A673 (cell line): ENCODE data around the gene RHBDD3. TPM values are rescaled to one million over a fixed set of nuclear protein-coding genes. Genes with fewer than 3 reads are reported as not detected.

Experiments
- BruUV-seq: library from RNA; stranded (reverse); fragments of 400-500 nt; replicated peaks from 2 replicates; lab custom pipeline; 2021; lab: Mats Ljungman, UMichigan
- CTCF ChIA-PET: fragments of 300-600 bp; sonication (Branson Sonifier 250); formaldehyde crosslinking; loops from one replicate; lab custom pipeline; 2022; ENCODE audit warnings: antibody characterized with exemption; lab: Charles Lee
- POLR2A ChIA-PET: fragments of 300-600 bp; sonication (Branson Sonifier 250); formaldehyde crosslinking; loops from one replicate; lab custom pipeline; 2022; ENCODE audit warnings: antibody characterized with exemption; ENCODE audit not compliant: low non-redundant PET; lab: Charles Lee
- DNase-seq: peaks from one replicate; pipeline ENCODE4 v3.0.0-alpha.2; 2015; ENCODE audit warnings: low spot score
- H3K27ac ChIP-seq: fragments of 200-600 bp; sonication (generic); 2 replicates; pipeline ENCODE4 v1.5.1; 2016; ENCODE audit warnings: mixed run types, low read depth, mild to moderate bottlenecking, mixed read lengths, antibody characterized with exemption, low read length; ENCODE audit not compliant: poor library complexity, severe bottlenecking
- H3K27me3 ChIP-seq: fragments of 200-600 bp; sonication (generic); replicated peaks from 2 replicates; pipeline ENCODE4 v1.6.1; 2017; ENCODE audit warnings: mixed run types, low read depth, mild to moderate bottlenecking, mixed read lengths, antibody characterized with exemption, low read length; ENCODE audit not compliant: insufficient read depth, poor library complexity
- H3K36me3 ChIP-seq: fragments of 200-600 bp; sonication (generic); 2 replicates; pipeline ENCODE4 v1.6.1; 2016; ENCODE audit warnings: mixed run types, mild to moderate bottlenecking, mixed read lengths, antibody characterized with exemption, low read length; ENCODE audit not compliant: insufficient read depth, poor library complexity, severe bottlenecking
- H3K4me1 ChIP-seq: fragments of 200-600 bp; sonication (generic); 2 replicates; pipeline ENCODE4 v1.6.1; 2017; ENCODE audit warnings: mixed run types, mild to moderate bottlenecking, mixed read lengths, antibody characterized with exemption, low read length; ENCODE audit not compliant: insufficient read depth, poor library complexity, severe bottlenecking
- H3K4me3 ChIP-seq: fragments of 200-600 bp; sonication (generic); 2 replicates; pipeline ENCODE4 v1.5.1; 2016; ENCODE audit warnings: low read depth, mixed run types, mild to moderate bottlenecking, mixed read lengths, low read length; ENCODE audit not compliant: poor library complexity, severe bottlenecking
- H3K9me3 ChIP-seq: fragments of 200-600 bp; sonication (generic); 2 replicates; pipeline ENCODE4 v1.6.1; 2016; ENCODE audit warnings: mixed run types, low read depth, mild to moderate bottlenecking, mixed read lengths, antibody characterized with exemption, low read length; ENCODE audit not compliant: poor library complexity, severe bottlenecking
- EZH2 ChIP-seq: fragments of 200-600 bp; sonication (generic); IDR thresholded peaks from 2 replicates; pipeline ENCODE4 v1.6.1; 2017; ENCODE audit warnings: borderline replicate concordance, low read depth, mild to moderate bottlenecking, mixed read lengths, antibody characterized with exemption, low read length; ENCODE audit not compliant: poor library complexity, severe bottlenecking
- intact Hi-C: fragments of 100-400 bp; cut with micrococcal nuclease; formaldehyde crosslinking; loops from one replicate; pipeline ENCODE4 v1.10.0; 2022; ENCODE audit not compliant: unreplicated experiment
- total RNA-seq: library from RNA; stranded (reverse); gene quantifications from 2 replicates; pipeline ENCODE4 v1.2.3, GENCODE V29; 2021
- TF ChIP-seq, protein P1 (sequence below): fragments of 300-800, 200-600 bp; sonication (generic); conservative IDR thresholded peaks from 2 replicates; pipeline ENCODE4 v1.5.1; 2017; ENCODE audit warnings: low read depth, mild to moderate bottlenecking, antibody characterized with exemption, low read length, moderate library complexity, mixed read lengths

The RHBDD3 gene
- total RNA-seq, 1 experiment from 2014 or later, result 84.0 TPM

DNA sequence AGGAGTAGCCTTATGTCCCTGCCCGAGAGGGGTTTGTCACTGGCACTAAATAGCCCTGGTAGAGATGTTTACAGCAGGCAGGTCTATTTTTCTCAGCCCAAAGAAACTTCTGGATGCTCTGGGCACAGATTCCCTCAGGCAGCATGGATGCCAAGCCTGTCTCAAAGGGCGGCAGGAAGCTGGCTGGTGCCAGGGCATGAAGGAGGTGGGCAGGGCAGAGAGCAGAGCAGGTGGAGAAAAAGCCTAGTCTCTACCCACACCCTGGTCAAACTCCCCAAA, 34.6 kb upstream of the RHBDD3 start:
- no peaks in the 10 kb centered on the region for H3K27me3 ChIP-seq
- no peak for TF ChIP-seq EZH2
- TF ChIP-seq, protein P1, sequence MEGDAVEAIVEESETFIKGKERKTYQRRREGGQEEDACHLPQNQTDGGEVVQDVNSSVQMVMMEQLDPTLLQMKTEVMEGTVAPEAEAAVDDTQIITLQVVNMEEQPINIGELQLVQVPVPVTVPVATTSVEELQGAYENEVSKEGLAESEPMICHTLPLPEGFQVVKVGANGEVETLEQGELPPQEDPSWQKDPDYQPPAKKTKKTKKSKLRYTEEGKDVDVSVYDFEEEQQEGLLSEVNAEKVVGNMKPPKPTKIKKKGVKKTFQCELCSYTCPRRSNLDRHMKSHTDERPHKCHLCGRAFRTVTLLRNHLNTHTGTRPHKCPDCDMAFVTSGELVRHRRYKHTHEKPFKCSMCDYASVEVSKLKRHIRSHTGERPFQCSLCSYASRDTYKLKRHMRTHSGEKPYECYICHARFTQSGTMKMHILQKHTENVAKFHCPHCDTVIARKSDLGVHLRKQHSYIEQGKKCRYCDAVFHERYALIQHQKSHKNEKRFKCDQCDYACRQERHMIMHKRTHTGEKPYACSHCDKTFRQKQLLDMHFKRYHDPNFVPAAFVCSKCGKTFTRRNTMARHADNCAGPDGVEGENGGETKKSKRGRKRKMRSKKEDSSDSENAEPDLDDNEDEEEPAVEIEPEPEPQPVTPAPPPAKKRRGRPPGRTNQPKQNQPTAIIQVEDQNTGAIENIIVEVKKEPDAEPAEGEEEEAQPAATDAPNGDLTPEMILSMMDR, result no peak
- no peak for DNase-seq
- no peak overlapping the region for H3K4me3 ChIP-seq
- ChIA-PET POLR2A (no interaction called here), CTCF (no interaction called here)
- no peak overlapping the region for H3K27ac ChIP-seq
- no TSS peak for BruUV-seq
- intact Hi-C loops, result no loop called here
- H3K9me3 ChIP-seq, result no peaks in the 10 kb centered on the region
- peaks cover 21% of the 10 kb centered on the region for H3K36me3 ChIP-seq
- peaks cover 2% of the 10 kb centered on the region for H3K4me1 ChIP-seq

DNA sequence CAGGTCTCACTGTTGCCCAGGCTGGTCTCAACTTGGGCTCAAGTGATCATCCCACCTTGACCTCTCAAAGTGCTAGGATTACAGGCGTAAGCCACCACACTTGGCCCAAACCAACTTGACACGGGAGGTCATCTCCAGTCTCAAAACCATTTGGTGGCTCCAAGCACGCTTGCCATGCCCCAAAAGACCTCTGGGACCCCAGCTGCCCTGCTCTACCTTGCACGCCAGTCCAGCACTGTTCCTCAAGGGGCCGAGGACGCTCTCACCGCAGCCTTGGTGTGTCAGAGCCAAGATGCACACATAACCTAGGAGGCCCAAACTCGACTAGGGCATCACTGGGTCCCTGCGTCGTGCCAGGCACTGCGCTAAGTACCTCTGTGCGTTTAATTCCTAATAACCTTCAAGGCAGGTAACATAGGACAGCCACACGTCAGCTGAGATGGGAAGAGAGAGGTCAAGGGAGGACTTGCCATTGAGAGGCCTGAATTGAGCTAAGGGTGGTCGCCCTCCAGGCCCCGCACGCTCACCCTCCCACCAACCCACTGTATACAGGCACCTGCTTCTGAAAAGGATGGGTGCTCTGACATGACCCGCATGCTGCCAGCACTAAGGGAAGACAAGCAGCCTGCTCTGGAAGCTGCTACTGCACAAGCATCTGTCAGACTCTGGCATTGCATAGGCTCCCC, 34.1 kb upstream of the RHBDD3 start:
- BruUV-seq, result no TSS peak
- ChIA-PET CTCF (no interaction called here), POLR2A (no interaction called here)
- DNase-seq, result no peak
- TF ChIP-seq, protein P1, result no peak
- TF ChIP-seq EZH2, result no peak
- H3K27ac ChIP-seq, result no peak overlapping the region
- no peaks in the 10 kb centered on the region for H3K9me3 ChIP-seq
- H3K36me3 ChIP-seq, result peaks cover 26% of the 10 kb centered on the region
- peaks cover 2% of the 10 kb centered on the region for H3K4me1 ChIP-seq
- intact Hi-C loops, result no loop called here
- H3K4me3 ChIP-seq, result no peak overlapping the region
- no peaks in the 10 kb centered on the region for H3K27me3 ChIP-seq

DNA sequence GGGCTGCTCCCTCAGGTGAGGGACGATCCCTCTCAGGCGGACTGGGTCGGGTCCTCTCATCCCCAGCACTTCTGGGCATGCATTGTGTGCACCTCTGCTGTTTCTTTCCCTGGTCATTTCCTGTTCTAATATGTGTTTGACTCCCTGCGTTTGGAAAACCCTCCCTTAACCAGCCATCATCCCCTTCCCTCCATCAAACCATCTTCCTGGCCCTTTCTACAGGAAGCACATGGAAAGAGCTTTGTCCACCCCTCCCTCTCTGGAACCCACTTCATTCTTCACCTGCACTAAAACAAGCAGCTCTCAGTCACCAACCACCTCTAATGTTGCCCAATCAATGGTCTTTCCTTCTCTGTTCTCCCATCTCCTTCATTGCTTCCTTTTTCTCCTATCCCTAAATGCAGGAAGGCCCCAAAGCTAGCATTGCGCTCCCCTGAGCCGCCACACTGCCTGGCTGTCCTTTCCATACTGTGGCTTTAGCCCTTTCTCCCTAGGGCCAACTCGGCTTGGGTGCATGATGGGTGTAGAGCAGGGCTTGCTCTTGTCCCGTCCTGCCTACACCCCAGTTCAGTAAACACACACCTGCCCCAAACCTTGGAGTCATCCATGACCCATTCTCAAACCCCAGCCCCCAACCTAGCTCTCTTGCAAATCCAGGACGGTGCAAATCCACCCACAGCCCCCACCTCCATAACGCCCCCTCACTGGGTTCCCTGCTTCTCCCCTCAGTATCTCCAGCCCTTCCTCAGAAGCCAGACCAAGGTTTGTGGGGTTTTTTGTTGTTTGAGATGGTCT, 33.2 kb upstream of the RHBDD3 start:
- Histone ChIP-seq H3K36me3 (peaks cover 34% of the 10 kb centered on the region), H3K9me3 (no peaks in the 10 kb centered on the region), H3K27me3 (no peaks in the 10 kb centered on the region), H3K4me3 (no peak overlapping the region), H3K4me1 (peaks cover 2% of the 10 kb centered on the region), H3K27ac (no peak overlapping the region)
- intact Hi-C loops, result no loop called here
- TF ChIP-seq EZH2, result no peak
- TF ChIP-seq, protein P1, result no peak
- ChIA-PET POLR2A (no interaction called here), CTCF (no interaction called here)
- no peak for DNase-seq
- no TSS peak for BruUV-seq
